PFSK-1 (cell line): Measurements from ENCODE around the gene MORN5.

Experiments used
- FOXP2 ChIP-seq: optimal IDR thresholded peaks from 2 replicates; pipeline ENCODE3; 2011; ENCODE audit warnings: borderline replicate concordance, control low read depth, inconsistent platforms; ENCODE audit not compliant: insufficient read depth; ENCODE audit errors: extremely low read length, extremely low read depth
- POLR2AphosphoS5 ChIP-seq: IDR thresholded peaks from 2 replicates; pipeline ENCODE4 v1.6.1; 2012; ENCODE audit warnings: low read depth, mild to moderate bottlenecking, control low read depth, low read length, moderate library complexity
- SIN3A ChIP-seq: IDR thresholded peaks from 2 replicates; pipeline ENCODE4 v1.6.1; 2012; ENCODE audit warnings: mild to moderate bottlenecking, low read length, moderate library complexity, borderline replicate concordance; ENCODE audit not compliant: insufficient read depth
- TAF1 ChIP-seq: IDR thresholded peaks from 2 replicates; pipeline ENCODE4 v1.6.1; 2012; ENCODE audit warnings: low read length, control low read depth, borderline replicate concordance; ENCODE audit not compliant: insufficient read depth
- TF ChIP-seq, protein P1 (sequence below), 2 experiments: IDR thresholded peaks; 2 replicates each; pipeline versions ENCODE4 v1.6.1 to v1.8.0; 2011 to 2012; ENCODE audit warnings: low read depth in 2 of 2, low read length in 2 of 2, control low read depth in 1 of 2, inconsistent platforms in 1 of 2, mild to moderate bottlenecking in 1 of 2, moderate library complexity in 1 of 2; ENCODE audit not compliant: insufficient read depth in 1 of 2

MORN5 gene

DNA sequence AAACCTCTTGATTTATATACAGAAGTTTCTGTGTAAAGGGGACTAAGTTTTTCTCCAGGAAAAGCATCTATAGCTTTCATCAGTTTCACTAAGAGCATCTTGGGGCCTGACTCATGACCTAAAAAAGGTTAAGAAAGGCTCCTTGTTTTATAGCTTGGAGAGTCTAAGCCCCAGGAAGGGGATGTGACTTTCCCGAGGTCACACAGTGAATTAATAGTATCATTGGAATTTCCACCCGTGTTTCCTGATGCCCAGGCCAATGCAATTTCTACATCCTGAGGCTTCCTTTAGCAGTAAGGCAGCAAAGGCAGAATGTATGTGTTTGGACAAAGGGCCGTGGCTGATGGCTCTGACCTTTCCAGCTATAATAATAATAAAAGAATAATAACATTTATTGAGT is 8.6 kb downstream of the MORN5 start:
- TF ChIP-seq POLR2AphosphoS5 = no peak
- TF ChIP-seq, protein P1, sequence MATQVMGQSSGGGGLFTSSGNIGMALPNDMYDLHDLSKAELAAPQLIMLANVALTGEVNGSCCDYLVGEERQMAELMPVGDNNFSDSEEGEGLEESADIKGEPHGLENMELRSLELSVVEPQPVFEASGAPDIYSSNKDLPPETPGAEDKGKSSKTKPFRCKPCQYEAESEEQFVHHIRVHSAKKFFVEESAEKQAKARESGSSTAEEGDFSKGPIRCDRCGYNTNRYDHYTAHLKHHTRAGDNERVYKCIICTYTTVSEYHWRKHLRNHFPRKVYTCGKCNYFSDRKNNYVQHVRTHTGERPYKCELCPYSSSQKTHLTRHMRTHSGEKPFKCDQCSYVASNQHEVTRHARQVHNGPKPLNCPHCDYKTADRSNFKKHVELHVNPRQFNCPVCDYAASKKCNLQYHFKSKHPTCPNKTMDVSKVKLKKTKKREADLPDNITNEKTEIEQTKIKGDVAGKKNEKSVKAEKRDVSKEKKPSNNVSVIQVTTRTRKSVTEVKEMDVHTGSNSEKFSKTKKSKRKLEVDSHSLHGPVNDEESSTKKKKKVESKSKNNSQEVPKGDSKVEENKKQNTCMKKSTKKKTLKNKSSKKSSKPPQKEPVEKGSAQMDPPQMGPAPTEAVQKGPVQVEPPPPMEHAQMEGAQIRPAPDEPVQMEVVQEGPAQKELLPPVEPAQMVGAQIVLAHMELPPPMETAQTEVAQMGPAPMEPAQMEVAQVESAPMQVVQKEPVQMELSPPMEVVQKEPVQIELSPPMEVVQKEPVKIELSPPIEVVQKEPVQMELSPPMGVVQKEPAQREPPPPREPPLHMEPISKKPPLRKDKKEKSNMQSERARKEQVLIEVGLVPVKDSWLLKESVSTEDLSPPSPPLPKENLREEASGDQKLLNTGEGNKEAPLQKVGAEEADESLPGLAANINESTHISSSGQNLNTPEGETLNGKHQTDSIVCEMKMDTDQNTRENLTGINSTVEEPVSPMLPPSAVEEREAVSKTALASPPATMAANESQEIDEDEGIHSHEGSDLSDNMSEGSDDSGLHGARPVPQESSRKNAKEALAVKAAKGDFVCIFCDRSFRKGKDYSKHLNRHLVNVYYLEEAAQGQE (IDR thresholded peaks at IDR 0.05; ENCODE audit: insufficient read depth in 1 of 2, low read depth in 2 of 2, low read length in 2 of 2) = no peak
- no peak for TF ChIP-seq SIN3A
- TF ChIP-seq TAF1 = no peak
- TF ChIP-seq FOXP2 = no peak

DNA sequence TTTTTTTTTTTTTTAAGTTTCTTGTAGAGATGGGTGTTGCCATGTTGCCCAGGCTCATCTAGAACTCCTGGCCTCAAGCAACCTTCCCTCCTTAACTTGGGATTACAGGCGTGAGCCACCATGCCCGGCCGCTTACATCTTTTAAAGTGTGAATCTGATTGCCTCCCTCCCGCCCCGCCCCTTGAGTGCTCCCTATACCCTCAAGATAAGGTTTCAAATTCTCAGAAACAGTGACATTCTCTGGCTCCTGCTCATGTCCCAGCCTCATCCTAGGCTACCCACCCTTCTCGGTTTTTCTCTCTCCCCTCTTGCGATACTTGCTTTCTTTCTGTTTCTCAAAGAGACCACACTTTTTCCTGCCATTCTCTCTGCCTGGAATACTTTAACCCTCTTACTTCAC is 12.4 kb downstream of the MORN5 start:
- no peak for TF ChIP-seq POLR2AphosphoS5
- no peak for TF ChIP-seq SIN3A
- TF ChIP-seq, protein P1 (IDR thresholded peaks at IDR 0.05; ENCODE audit: insufficient read depth in 1 of 2, low read depth in 2 of 2, low read length in 2 of 2) = no peak
- TF ChIP-seq FOXP2 = no peak
- TF ChIP-seq TAF1 = no peak

DNA sequence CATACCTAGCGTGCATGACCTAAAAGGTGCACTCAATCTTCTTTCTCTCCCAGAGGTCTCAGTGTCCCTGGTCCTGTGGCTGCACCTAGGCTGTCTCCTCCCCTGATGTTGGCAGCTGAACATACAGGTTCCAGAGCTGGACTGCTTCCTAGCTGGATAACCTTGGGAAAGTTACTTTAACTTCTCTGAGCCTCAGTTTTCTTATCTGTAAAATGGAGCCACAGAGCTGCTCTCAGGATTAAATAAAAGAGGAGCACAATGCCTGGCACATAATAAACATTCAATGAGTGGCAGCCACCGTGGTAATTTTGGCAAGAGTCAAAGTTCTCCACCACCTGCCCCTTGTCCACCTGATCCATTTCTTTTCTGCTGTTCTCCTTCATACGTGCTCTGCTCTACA is 14.0 kb downstream of the MORN5 start:
- TF ChIP-seq SIN3A (no peak), TAF1 (no peak), FOXP2 (no peak), POLR2AphosphoS5 (no peak)
- TF ChIP-seq, protein P1 (IDR thresholded peaks at IDR 0.05; ENCODE audit: insufficient read depth in 1 of 2, low read depth in 2 of 2, low read length in 2 of 2) = no peak

DNA sequence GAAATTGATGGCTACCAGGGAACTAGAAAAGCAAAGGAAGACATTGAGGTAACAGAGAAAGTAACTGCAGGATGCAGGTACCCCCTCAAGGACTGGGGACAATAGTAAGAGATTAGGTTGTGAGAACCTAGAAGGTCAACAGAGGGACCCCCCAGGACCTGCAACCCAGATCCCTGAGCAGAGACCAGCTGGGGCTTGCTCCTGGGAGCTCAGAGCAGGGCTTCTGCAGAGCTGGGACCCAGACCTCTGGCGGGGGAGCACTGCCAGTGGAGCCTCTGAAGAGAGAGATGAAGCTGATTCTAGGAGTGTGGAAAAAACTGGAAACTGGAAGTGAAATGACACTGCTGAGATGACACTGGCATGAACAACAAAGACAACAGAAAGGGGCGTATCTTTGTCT is 17.2 kb downstream of the MORN5 start:
- TF ChIP-seq TAF1 (no peak), FOXP2 (no peak), SIN3A (no peak), POLR2AphosphoS5 (no peak)
- TF ChIP-seq, protein P1 (IDR thresholded peaks at IDR 0.05; ENCODE audit: insufficient read depth in 1 of 2, low read depth in 2 of 2, low read length in 2 of 2) = no peak
